Stimulated activated CD4-positive, alpha-beta T cell treated with anti-CD3 and anti-CD28 coated beads, Interleukin-2, amount 100 ng/mL, for 48 hours (primary cell): ENCODE data around the gene LDLRAP1.

ENCODE experiments used
- DNase-seq, 2 donors: peaks; one replicate each; pipeline ENCODE4 v3.0.0-alpha.2; 2020

The LDLRAP1 gene

GRCh38 chr1:25524568-25525360 lies 18.6 kb upstream of the LDLRAP1 start:
- DNase-seq, result no peak

- DNase-seq, result no peak
Measured at GRCh38 chr1:25525361-25525688, 18.1 kb upstream of the LDLRAP1 start.

- no peak for DNase-seq
Measured at GRCh38 chr1:25526753-25527152, 16.7 kb upstream of the LDLRAP1 start.

GRCh38 chr1:25527226-25527846 lies 16.1 kb upstream of the LDLRAP1 start:
- DNase-seq, result no peak

- no peak for DNase-seq
Measured at GRCh38 chr1:25527946-25528595, 15.3 kb upstream of the LDLRAP1 start.

- DNase-seq, result no peak
Measured at GRCh38 chr1:25528881-25529517, 14.4 kb upstream of the LDLRAP1 start.

- DNase-seq, result no peak
Measured at GRCh38 chr1:25529518-25530185, 13.8 kb upstream of the LDLRAP1 start.

GRCh38 chr1:25530186-25531081 lies 13.0 kb upstream of the LDLRAP1 start:
- no peak for DNase-seq

GRCh38 chr1:25531082-25531461 lies 12.3 kb upstream of the LDLRAP1 start:
- DNase-seq, result no peak

- no peak for DNase-seq
Measured at GRCh38 chr1:25532970-25533369, 10.4 kb upstream of the LDLRAP1 start.

GRCh38 chr1:25533775-25534409 lies 9.5 kb upstream of the LDLRAP1 start:
- no peak for DNase-seq

- no peak for DNase-seq
Measured at GRCh38 chr1:25534410-25534788, 9.0 kb upstream of the LDLRAP1 start.

- DNase-seq, result no peak
Measured at GRCh38 chr1:25536124-25536523, 7.3 kb upstream of the LDLRAP1 start.

GRCh38 chr1:25537153-25537831 lies 6.1 kb upstream of the LDLRAP1 start:
- no peak for DNase-seq

GRCh38 chr1:25538191-25538767 lies 5.1 kb upstream of the LDLRAP1 start:
- no peak for DNase-seq

GRCh38 chr1:25540750-25541342 lies 2.6 kb upstream of the LDLRAP1 start:
- no peak for DNase-seq

- no peak for DNase-seq
Measured at GRCh38 chr1:25541425-25541824, 2.0 kb upstream of the LDLRAP1 start.

GRCh38 chr1:25541889-25542658 lies 1.3 kb upstream of the LDLRAP1 start:
- DNase-seq, result no peak

GRCh38 chr1:25543005-25543424 lies 391 bp upstream of the LDLRAP1 start:
- no peak for DNase-seq
